WERI-Rb-1 (cell line): Measurements from ENCODE around the gene SEMA3D.

Experiments
- DNase-seq: peaks from one replicate; pipeline ENCODE4 v3.0.0-alpha.2; 2020
- H3K27ac ChIP-seq: fragments of 250-450 bp; sonication (Bioruptor Pico); 2 replicates; pipeline ENCODE4 v1.5.1; 2020; ENCODE audit warnings: mild to moderate bottlenecking, moderate library complexity
- H3K27me3 ChIP-seq: fragments of 250-450 bp; sonication (Bioruptor Pico); 2 replicates; pipeline ENCODE4 v1.5.1; 2021; ENCODE audit warnings: mild to moderate bottlenecking, low read depth, moderate library complexity; ENCODE audit not compliant: insufficient read depth, severe bottlenecking
- H3K36me3 ChIP-seq: fragments of 250-450 bp; sonication (Bioruptor Pico); 2 replicates; pipeline ENCODE4 v1.5.1; 2020; ENCODE audit warnings: mild to moderate bottlenecking, moderate library complexity
- H3K4me3 ChIP-seq: 2 replicates; pipeline ENCODE4 v1.5.1; 2011; ENCODE audit warnings: low read depth, mild to moderate bottlenecking, control low read depth, low read length
- H3K9me3 ChIP-seq: fragments of 250-450 bp; sonication (Bioruptor Pico); 2 replicates; pipeline ENCODE4 v1.5.1; 2021; ENCODE audit warnings: mild to moderate bottlenecking, moderate library complexity; ENCODE audit not compliant: severe bottlenecking
- TF ChIP-seq, protein P1 (sequence below): IDR thresholded peaks from 2 replicates; pipeline ENCODE4 v1.5.1; 2011; ENCODE audit warnings: low read depth, mild to moderate bottlenecking, control low read depth, inconsistent platforms, low read length

The SEMA3D gene

GRCh38 chr7:85162721-85163120 lies 24.1 kb downstream of the SEMA3D start:
- no peak for DNase-seq
- TF ChIP-seq, protein P1, sequence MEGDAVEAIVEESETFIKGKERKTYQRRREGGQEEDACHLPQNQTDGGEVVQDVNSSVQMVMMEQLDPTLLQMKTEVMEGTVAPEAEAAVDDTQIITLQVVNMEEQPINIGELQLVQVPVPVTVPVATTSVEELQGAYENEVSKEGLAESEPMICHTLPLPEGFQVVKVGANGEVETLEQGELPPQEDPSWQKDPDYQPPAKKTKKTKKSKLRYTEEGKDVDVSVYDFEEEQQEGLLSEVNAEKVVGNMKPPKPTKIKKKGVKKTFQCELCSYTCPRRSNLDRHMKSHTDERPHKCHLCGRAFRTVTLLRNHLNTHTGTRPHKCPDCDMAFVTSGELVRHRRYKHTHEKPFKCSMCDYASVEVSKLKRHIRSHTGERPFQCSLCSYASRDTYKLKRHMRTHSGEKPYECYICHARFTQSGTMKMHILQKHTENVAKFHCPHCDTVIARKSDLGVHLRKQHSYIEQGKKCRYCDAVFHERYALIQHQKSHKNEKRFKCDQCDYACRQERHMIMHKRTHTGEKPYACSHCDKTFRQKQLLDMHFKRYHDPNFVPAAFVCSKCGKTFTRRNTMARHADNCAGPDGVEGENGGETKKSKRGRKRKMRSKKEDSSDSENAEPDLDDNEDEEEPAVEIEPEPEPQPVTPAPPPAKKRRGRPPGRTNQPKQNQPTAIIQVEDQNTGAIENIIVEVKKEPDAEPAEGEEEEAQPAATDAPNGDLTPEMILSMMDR = no peak
- Histone ChIP-seq H3K36me3 (no peaks in the 10 kb centered on the region), H3K27me3 (no peaks in the 10 kb centered on the region), H3K9me3 (no peaks in the 10 kb centered on the region), H3K27ac (no peak overlapping the region), H3K4me3 (no peak overlapping the region)

GRCh38 chr7:85160223-85160622 lies 26.6 kb downstream of the SEMA3D start:
- Histone ChIP-seq H3K4me3 (no peak overlapping the region), H3K36me3 (no peaks in the 10 kb centered on the region), H3K9me3 (no peaks in the 10 kb centered on the region), H3K27ac (no peak overlapping the region), H3K27me3 (no peaks in the 10 kb centered on the region)
- TF ChIP-seq, protein P1 = no peak
- DNase-seq = no peak

DNA sequence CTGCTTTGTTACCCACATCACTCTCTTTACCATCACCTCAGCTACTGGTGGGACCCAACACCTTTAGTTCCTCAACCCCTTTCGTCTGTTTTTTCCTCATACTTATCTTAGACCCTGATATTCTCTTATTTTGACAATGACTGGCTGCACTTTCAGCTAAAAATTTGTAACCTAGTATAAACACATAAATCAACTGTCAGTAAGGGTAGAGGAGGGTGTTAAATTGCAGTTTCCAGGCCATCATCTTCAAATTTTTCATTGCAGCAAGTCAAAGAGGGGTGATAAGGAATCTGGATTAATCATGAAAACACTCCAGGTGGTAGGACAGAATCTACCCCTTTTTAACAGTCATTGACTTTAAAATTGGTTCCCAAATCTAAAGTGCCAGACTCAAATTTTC lies 27.9 kb downstream of the SEMA3D start:
- no peak overlapping the region for H3K4me3 ChIP-seq
- no peak for DNase-seq
- no peaks in the 10 kb centered on the region for H3K36me3 ChIP-seq
- no peaks in the 10 kb centered on the region for H3K9me3 ChIP-seq
- no peaks in the 10 kb centered on the region for H3K27me3 ChIP-seq
- no peak overlapping the region for H3K27ac ChIP-seq
- TF ChIP-seq, protein P1 = no peak

DNA sequence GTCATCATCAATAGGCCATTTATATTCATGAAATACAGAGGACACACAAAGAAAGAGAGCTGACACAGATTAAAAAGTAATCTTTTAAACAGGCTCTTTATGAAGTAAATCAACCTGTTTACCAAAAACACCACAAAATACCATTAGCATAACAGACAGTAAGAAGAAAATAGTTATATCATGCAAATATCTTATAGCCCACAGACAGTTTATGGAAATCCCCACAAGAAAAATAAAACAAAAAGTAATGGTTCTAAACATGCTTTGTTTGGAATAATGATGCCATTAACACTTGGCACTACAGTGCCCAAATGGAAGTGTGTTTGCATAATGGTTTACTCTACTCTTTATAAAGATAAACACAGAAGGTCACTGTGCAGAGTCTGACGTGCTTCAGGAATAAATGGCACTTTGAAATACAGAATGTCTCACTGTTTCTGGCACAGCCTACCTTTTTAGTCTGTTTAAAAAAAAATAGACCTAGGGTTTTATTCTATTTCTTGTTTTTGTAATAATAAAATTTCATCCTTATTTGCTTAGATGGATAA lies 30.1 kb downstream of the SEMA3D start:
- Histone ChIP-seq H3K4me3 (no peak overlapping the region), H3K27ac (no peak overlapping the region), H3K9me3 (no peaks in the 10 kb centered on the region), H3K27me3 (no peaks in the 10 kb centered on the region), H3K36me3 (no peaks in the 10 kb centered on the region)
- DNase-seq = no peak
- TF ChIP-seq, protein P1 = no peak

- DNase-seq = no peak
- TF ChIP-seq, protein P1 = no peak
- Histone ChIP-seq H3K4me3 (no peak overlapping the region), H3K27ac (no peak overlapping the region), H3K36me3 (no peaks in the 10 kb centered on the region), H3K9me3 (no peaks in the 10 kb centered on the region), H3K27me3 (no peaks in the 10 kb centered on the region)
Observed at GRCh38 chr7:85154282-85154937, 32.4 kb downstream of the SEMA3D start.

DNA sequence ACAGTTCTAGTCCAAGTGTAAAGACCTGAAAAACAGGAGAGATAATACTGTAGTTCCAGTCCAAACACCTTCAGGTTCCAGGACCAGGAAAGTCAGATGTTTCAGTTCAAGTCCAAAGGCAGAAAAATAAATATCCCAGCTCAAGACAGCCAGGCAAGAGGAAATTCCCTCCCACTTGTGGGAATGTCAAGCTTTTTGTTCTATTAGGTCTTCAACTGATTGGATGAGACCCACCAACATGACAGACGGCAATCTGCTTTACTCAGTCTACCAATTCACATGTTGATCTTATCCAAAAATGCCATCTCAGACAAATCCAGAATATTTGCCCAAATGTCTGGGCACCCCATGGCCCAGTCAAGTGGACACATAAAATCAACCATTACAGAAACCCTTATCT lies 33.1 kb downstream of the SEMA3D start:
- Histone ChIP-seq H3K27ac (no peak overlapping the region), H3K9me3 (no peaks in the 10 kb centered on the region), H3K4me3 (no peak overlapping the region), H3K36me3 (no peaks in the 10 kb centered on the region), H3K27me3 (no peaks in the 10 kb centered on the region)
- DNase-seq = no peak
- TF ChIP-seq, protein P1 = no peak
